ENCODE data around the gene IKBKG. TPM values are rescaled to one million over a fixed set of nuclear protein-coding genes. Genes with fewer than 3 reads are reported as not detected.

Gene IKBKG
- total and polyA plus RNA-seq, 2 of the 8 experiments (the other 6 are each of a cell fraction or from before 2014, with no cell fraction given) = 17.5 to 18.1 TPM

DNA sequence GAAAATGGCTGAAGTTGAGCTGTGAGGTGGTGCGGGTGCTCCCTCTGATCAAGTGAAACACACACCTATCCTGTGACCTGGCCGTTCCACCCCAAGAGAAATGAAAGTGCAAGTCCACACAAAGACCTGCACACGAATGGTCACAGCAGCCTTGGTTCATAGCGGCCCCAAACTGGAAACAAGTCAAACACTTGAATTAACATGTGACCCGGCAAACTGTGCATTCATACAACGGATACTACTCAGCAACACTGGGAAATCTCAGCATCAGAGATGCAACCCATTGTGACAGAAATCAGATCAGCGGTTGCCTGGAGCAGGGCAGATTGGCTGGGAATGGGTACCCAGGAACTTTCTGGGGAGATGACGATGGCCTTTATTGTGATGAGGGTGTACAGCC lies 8.3 kb upstream of the IKBKG start:
- POLR2A ChIA-PET (ENCODE audit: partially characterized antibody) = interaction anchor here (0.9 kb wide), 1 partner anchor 137 kb away, joined by 4 read pairs; no protein-coding TSS in a partner anchor
- Histone ChIP-seq H3K4me1 (replicated peaks in 1 of 4; ENCODE audit: control insufficient read depth in 3 of 4, insufficient read depth in 4 of 4, low read length in 3 of 4) (peaks cover 0 to 3% (median 0%) of the 10 kb centered on the region in 4 experiments; a peak in 3 of 7 replicates), H3K23me2 (ENCODE audit: low read depth, low read length) (no peaks in the 10 kb centered on the region), H3K56ac (replicated peaks; ENCODE audit: insufficient read length, low read depth, low read length) (no peak overlapping the region), H3K79me2 (ENCODE audit: control insufficient read depth in 1 of 2, insufficient read depth in 2 of 2, low read length in 2 of 2) (no peaks in the 10 kb centered on the region), H2BK15ac (ENCODE audit: low read length) (no peak overlapping the region), H3K9me3 (ENCODE audit: insufficient read depth in 2 of 2, low read depth in 1 of 2, low read length in 1 of 2) (no peaks in the 10 kb centered on the region; a peak in 1 of 4 replicates), H4K8ac (ENCODE audit: extremely low read depth, insufficient read depth, low read length) (no peak overlapping the region), H3K36me3 (ENCODE audit: control insufficient read depth in 2 of 4, insufficient read depth in 4 of 4, low read length in 3 of 4) (peaks cover 0 to 9% (median 4%) of the 10 kb centered on the region in 4 experiments; a peak in 6 of 8 replicates), H2BK20ac (ENCODE audit: low read length) (no peak overlapping the region), H3K23ac (ENCODE audit: insufficient read length) (no peak overlapping the region), H2BK120ac (replicated peaks; ENCODE audit: low read depth, low read length) (no peak overlapping the region), H4K91ac (replicated peaks; ENCODE audit: insufficient read length, low read length) (no peak overlapping the region), H3K27ac (ENCODE audit: low read depth, low read length) (no peak overlapping the region), H4K20me1 (replicated peaks in 1 of 2; ENCODE audit: control insufficient read depth in 1 of 2, insufficient read depth in 2 of 2, low read length in 2 of 2) (peaks cover 0 to 4% of the 10 kb centered on the region in 2 experiments), H3K27me3 (replicated peaks in 1 of 4; ENCODE audit: control insufficient read depth in 3 of 4, extremely low read depth in 1 of 4, insufficient read depth in 3 of 4, low read length in 3 of 4) (no peaks in the 10 kb centered on the region), H3K18ac (ENCODE audit: extremely low read depth, low read length) (no peak overlapping the region), H3K4ac (replicated peaks; ENCODE audit: insufficient read length, low read depth, low read length) (no peak overlapping the region), H3K9ac (replicated peaks in 1 of 4; ENCODE audit: extremely low read depth in 1 of 4, low read depth in 3 of 4, low read length in 3 of 4) (no peak overlapping the region), H4K5ac (ENCODE audit: insufficient read length, low read depth, low read length) (no peak overlapping the region), H2AFZ (ENCODE audit: low read length) (no peak overlapping the region), H3K14ac (ENCODE audit: insufficient read length) (no peak overlapping the region), H2BK12ac (ENCODE audit: low read depth, low read length) (no peak overlapping the region), H2AK5ac (ENCODE audit: low read depth, low read length) (no peak overlapping the region), H3K79me1 (ENCODE audit: low read depth, low read length) (no peaks in the 10 kb centered on the region; the same call in 1 of the 2 replicates), H2BK5ac (ENCODE audit: low read depth, low read length) (no peak overlapping the region), H3K4me2 (ENCODE audit: insufficient read depth in 1 of 2, low read depth in 2 of 2, low read length in 2 of 2) (no peak overlapping the region), H3K4me3 (ENCODE audit: extremely low read depth in 1 of 4, insufficient read depth in 2 of 4, low read depth in 3 of 4, low read length in 4 of 4) (no peak overlapping the region)
- DNase-seq (ENCODE audit: low read depth in 1 of 2, low spot score in 2 of 2) = no peak
- no peak for TF ChIP-seq BRCA1 (IDR thresholded peaks at IDR 0.05; ENCODE audit: low read depth, low read length)
- TF ChIP-seq NRF1 (IDR thresholded peaks at IDR 0.05; ENCODE audit: low read depth, low read length) = no peak
- TF ChIP-seq GABPA (IDR thresholded peaks at IDR 0.05; ENCODE audit: borderline replicate concordance, insufficient read depth, low read length) = no peak
- TF ChIP-seq CREB1 (IDR thresholded peaks at IDR 0.05) = no peak
- TF ChIP-seq BCL11A (IDR thresholded peaks at IDR 0.05; ENCODE audit: low read depth in 2 of 2, low read length in 2 of 2) = no peak
- TF ChIP-seq HDAC6 (IDR thresholded peaks at IDR 0.05; ENCODE audit: low read depth, low read length) = no peak
- TF ChIP-seq TAF7 (optimal IDR thresholded peaks at IDR 0.05; ENCODE audit: borderline replicate concordance, low read depth, low read length) = no peak
- no peak for TF ChIP-seq PHF8 (conservative IDR thresholded peaks at IDR 0.05; ENCODE audit: low read depth, low read length)
- no peak for TF ChIP-seq YY1 (IDR thresholded peaks at IDR 0.05; ENCODE audit: low read depth, low read length)
- TF ChIP-seq KDM5A (IDR thresholded peaks at IDR 0.05; ENCODE audit: low read length) = no peak
- no peak for TF ChIP-seq SIX5 (IDR thresholded peaks at IDR 0.05; ENCODE audit: low read depth, low read length)
- no peak for TF ChIP-seq CHD1 (IDR thresholded peaks at IDR 0.05; ENCODE audit: low read depth, low read length)
- no peak for FAIRE-seq
- 90% methylated on average over 8 of the region's 8 CpGs; no CpG with 5 or more reads in 1 of the 2 experiments for WGBS, 2 experiments (ENCODE audit: extremely low coverage in 1 of 2, insufficient coverage in 1 of 2, insufficient read length in 1 of 2, insufficient replicate concordance in 2 of 2, low coverage in 1 of 2, low lambda C conversion rate in 2 of 2, missing lambda C conversion rate in 1 of 2)
- CTCF ChIA-PET (ENCODE audit: partially characterized antibody) = no interaction called here

Data from H1 (cell line).